HG02623 (cell line): ENCODE measurements around the gene ALG2.
"Not testable (repeated sequence)": the region's sequence is repeated elsewhere in the genome, so short reads cannot be mapped to it uniquely, and the experiment has no call there.

Experiments
- ATAC-seq: cut with Tn5 transposase; IDR thresholded peaks from one replicate; pipeline ENCODE4 v1.9.1; 2021; ENCODE audit warnings: moderate library complexity; ENCODE audit not compliant: unreplicated experiment

The ALG2 gene

GRCh38 chr9:99239341-99240060 lies 17.8 kb upstream of the ALG2 start:
- ATAC-seq = no peak

- no peak for ATAC-seq
Observed at GRCh38 chr9:99238331-99238730, 16.6 kb upstream of the ALG2 start.

DNA sequence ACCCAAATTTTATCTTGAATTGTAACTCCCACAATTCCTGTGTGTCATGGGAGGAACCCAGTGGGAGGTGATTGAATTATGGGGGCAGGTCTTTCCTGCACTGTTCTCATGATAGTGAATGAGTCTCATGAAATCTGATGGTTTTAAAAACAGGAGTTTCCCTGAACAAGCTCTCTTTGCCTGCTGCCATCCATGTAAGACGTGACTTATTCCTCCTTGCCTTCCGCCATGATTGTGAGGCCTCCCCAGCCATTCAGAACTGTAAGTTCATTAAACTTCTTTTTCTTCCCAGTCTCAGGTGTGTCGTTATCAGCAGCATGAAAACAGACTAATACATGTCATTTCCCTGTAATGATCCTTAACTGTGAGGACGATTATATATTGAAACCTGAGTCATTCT lies 16.1 kb upstream of the ALG2 start:
- ATAC-seq = not testable (repeated sequence)

GRCh38 chr9:99237356-99237755 lies 15.6 kb upstream of the ALG2 start:
- ATAC-seq = no peak

- peak; percentile 92 for ATAC-seq
Observed at GRCh38 chr9:99235926-99236634, 14.3 kb upstream of the ALG2 start.

DNA sequence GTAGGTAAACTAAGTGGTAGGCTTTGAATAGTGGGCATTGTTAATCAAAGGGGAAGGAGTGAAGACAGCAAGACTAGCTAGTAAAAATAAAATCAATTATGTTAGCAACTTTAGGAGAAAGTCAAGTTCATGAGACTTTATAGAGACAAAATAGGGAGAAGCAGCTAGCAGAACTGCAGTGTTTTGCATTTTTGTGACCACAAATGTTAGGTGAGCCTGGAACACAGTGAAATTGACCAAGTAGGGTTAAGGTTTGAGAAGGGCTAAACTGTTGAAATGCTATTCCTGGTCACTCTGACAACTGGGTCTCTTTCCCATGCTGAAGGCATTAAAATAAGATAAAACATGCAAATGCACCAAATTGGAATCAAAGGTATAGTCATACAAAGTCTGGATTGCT lies 13.3 kb upstream of the ALG2 start:
- no peak for ATAC-seq

DNA sequence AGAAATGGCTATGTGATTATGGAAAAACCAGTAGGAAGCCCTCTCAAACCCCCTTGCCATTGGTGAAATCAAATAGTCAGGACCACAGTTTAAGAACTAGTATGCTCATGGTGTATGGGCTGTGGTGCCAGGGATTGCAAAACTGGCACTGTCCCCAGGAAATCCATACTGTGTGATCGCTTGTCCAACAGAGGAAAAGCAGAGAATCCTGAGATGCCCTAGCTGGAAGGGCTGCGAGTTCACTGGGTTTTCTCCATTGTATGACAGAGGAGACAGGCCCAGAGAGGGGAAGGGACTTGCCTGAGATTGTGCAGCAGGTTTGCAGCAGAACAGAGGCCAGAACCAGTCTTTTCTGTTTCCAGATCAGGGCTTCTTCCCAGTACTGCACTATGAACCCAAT lies 12.9 kb upstream of the ALG2 start:
- ATAC-seq = no peak

GRCh38 chr9:99231711-99232110 lies 10.0 kb upstream of the ALG2 start:
- ATAC-seq = no peak

DNA sequence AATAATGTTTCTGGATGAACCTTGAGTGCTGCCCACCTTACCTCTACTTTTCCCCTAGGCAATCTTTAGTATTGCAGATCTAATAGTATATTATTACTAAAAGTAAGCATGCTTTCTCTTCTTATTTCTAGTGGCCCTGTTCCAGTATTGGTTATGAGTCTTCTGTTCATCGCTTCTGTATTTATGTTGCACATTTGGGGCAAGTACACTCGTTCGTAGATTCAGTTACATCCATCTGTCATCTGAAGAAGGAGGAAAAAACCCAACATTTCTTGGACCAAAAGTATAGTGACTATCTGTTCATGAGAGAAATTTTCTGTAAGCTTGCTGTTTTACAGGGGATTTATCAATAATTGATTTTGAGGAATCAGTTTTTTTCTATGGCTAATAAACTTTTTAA lies 8.5 kb upstream of the ALG2 start:
- no peak for ATAC-seq

GRCh38 chr9:99226054-99226453 lies 4.3 kb upstream of the ALG2 start:
- ATAC-seq = no peak

DNA sequence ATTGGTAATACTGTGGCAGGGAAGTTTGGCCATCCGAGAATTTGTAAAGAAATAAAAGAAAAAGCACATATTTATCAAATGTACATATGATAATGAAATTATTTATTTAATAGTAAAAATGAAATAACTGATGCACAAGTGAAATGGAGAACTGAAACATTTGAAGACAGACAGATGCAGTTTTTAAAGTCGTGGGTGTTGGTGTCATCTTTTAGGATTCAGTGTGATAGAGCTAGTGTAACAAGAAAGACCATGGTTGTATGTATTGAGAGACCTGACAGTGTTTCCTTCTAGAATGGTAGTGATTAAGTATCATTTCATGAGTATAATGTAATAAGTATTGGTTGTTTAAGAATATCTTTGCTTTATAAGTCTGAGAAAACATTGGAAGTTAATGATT lies 2.7 kb upstream of the ALG2 start:
- no peak for ATAC-seq

DNA sequence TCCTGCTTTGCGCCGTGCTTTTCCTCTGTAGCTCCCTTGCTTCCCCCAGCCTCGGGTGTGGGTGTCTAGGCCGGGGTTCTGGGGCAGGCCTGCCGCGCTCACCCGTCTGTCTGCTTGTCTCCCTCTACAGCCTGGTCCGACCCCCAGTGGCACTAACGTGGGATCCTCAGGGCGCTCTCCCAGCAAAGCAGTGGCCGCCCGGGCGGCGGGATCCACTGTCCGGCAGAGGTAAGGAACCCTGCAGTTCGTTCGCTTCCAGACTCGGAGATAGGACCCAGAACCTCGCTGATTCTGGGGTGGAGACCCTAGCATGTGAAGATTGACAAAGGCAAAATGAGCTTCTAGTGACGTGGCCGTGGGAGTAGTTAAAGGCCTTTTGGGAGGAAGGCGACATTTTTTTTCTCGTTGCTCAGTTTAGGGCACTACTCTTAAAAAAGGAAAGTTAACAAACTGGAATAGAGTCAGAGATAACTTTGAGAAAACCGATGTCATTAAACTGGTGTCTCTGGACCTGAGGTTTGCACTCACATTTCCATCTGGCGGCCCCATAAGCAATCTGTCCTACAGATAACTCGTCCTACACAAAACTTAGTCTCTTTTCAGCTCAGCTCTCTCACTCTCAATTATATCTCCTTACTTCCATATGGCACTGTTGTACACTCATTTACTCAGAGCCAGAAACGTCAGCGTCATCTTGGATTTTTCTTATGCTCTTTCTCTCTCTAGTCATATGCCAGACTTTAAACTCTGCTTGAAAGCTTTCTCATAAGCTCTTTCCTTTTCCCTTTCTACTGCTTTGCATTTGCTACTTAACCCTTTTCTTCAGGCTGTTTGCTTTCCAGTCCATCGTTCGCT lies 901 bp upstream of the ALG2 start:
- ATAC-seq = peak; percentile 23

GRCh38 chr9:99221266-99221620 lies 499 bp downstream of the ALG2 start:
- no peak for ATAC-seq

DNA sequence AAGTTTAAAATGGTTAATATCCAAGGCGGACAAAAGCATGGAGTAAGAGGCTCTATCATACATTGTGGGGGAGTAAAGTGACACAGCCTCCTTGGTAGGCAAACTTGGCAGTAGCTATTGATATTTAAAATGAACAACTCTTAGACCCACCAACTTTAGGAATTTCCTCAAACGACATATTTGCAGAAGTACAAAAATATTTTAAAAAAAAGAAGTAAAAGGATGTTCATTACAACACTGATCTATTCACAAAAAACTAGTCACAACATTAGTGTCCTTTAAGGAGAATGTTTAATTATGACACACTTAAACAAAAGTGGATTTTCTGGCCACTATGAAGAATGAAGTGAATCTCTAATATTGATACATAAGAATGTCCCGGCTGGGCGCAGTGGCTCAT lies 1.7 kb downstream of the ALG2 start:
- no peak for ATAC-seq

- no peak for ATAC-seq
Observed at GRCh38 chr9:99216073-99216472, 5.7 kb downstream of the ALG2 start.

DNA sequence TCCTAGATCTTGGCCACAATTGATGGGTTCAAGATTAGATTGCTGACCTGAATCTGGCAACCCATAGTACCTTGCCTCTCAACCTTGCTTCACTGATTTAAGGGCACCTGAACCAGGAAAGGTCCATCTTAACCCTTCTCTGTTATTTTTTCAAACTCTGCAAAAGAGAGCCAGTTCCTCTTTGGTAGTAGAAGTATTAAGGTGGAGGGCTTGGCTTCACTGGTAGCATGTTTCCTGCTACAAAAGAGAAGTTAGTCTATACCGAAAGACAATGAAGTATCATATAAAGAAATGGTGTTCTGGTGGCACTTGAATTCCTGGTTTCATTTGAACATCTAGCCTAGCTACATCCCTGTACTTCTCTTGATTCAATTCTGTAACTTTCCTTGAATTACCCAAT lies 8.5 kb downstream of the ALG2 start:
- ATAC-seq = no peak

DNA sequence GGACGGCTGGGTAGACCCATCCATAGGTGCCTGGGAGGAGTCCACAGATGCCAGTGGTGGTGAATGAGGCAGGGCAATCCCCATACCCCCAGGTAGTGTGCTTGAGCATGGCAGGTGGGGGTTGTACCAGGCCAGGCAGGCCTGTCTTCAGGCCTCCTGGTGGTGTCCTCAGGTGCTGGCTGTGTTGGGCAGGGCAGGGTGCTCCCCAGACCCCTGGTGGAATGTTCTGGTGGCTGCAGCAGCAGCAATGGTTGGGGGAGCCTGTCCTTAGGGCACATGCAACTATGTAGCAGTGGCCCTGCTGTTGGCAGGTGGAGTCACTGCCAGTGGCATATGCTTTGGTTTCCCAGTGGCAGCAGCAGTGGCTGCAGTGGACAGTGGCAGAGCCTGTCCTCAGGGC lies 10.0 kb downstream of the ALG2 start:
- ATAC-seq = no peak

GRCh38 chr9:99210572-99210971 lies 11.2 kb downstream of the ALG2 start:
- ATAC-seq = no peak

- ATAC-seq = no peak
Observed at GRCh38 chr9:99201603-99202002, 20.1 kb downstream of the ALG2 start.

DNA sequence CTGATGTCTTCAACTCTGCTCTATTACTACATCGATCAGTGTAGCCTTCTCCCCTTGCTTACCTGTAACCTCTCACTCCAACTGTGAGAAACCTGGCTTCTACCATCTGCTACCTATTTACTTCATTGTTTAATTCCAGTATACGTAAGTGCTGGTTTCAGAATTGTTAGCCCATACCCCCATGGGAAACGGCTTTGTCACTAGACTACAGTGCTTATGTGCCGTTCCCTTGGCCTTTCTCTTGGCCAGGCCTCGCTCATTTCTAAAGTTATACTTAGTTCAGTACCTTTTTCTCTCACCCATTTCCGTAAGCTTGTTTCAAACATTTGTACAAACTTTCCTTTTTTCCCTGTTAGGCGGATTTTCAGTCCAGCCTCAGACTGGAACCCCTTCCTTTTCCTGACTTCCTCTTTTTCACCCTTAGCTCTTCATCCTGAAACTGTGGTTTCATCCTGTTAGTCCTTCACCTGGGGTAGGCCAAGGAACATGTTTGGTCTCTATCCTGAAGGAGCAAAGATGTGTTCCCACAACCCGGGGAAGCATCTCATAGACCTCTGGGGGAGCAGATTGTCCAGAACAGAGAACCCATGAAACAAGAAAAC lies 21.7 kb downstream of the ALG2 start:
- no peak for ATAC-seq

- ATAC-seq = no peak
Observed at GRCh38 chr9:99197987-99198386, 23.8 kb downstream of the ALG2 start.
